GM21576 (cell line): ENCODE results near the gene TMPRSS7.

Experiments used
- ATAC-seq: cut with Tn5 transposase; IDR thresholded peaks from one replicate; pipeline ENCODE4 v1.9.1; 2021; ENCODE audit warnings: mild to moderate bottlenecking, moderate library complexity; ENCODE audit not compliant: unreplicated experiment

Gene TMPRSS7

DNA sequence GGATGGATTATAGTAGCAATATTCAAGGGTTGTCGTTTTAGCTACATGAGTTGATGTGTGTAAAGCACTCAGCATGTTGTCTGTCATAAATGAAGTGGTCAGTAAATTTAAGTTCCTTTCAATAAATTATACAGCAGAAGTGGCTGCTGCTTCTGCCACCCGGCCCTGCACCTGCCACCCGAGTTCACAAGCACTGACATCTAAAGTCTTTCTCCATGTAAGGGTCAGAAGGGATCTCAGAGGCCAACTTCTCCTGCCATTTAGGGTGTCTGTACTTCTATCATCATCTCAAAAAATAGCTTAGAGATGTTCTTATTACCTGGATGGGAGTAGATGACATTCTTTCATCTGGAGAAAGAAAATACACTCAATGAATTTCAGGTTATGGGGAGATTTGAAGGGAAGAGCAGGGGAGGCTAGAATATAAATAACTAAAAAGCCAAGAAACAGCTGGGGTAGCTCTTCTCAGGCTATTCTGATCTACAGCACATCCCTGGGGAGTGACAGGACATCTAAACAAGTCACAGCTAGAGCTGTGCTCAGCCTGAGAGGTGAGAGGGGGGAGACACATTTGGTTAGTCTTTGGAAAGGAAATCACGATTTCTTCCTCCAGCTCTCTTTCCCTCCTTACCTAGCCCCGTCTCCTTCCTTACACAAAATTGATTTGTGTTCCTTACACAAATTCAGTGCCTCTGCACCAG, 90.5 kb downstream of the TMPRSS7 start:
- ATAC-seq, result no peak

DNA sequence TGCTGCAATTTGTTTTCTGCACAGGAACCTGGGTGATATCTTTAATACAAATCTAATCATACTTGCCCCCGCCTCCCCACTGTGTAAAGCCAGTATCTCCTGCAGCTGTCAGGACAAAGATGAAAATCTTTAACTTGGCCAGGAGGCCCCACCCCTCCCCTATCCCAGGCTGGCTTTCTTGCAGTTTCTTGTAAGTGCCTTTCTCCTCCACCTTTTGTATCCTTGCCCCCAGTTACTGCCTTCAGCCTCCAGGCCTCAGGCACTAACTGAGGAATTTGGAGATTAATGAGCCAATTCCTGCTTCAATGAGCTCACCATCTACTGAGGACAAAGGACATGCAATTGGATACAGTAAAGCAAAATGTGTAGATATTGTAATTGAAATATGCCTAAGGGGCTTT, 92.0 kb downstream of the TMPRSS7 start:
- no peak for ATAC-seq

- ATAC-seq, result peak; percentile 25
These were observed 93.3 kb downstream of the TMPRSS7 start for GRCh38 chr3:112127522-112128494.

GRCh38 chr3:112128843-112129727, 94.5 kb downstream of the TMPRSS7 start:
- ATAC-seq, result peak; percentile 45

GRCh38 chr3:112129925-112130637, 95.5 kb downstream of the TMPRSS7 start:
- ATAC-seq, result no peak

GRCh38 chr3:112130638-112130993, 96.1 kb downstream of the TMPRSS7 start:
- ATAC-seq, result no peak
